AG09309 (cell line): Measurements from ENCODE around the gene FRMD4A.

ENCODE experiments used
- DNase-seq: peaks from one replicate; pipeline ENCODE4 v3.0.0-alpha.2; 2010; ENCODE audit warnings: low read depth
- H3K4me3 ChIP-seq: 2 replicates; pipeline ENCODE4 v1.5.1; 2011; ENCODE audit warnings: mild to moderate bottlenecking, low read depth, low read length, moderate library complexity; ENCODE audit not compliant: control insufficient read depth
- TF ChIP-seq, protein P1 (sequence below): IDR thresholded peaks from 2 replicates; pipeline ENCODE4 v1.5.1; 2011; ENCODE audit warnings: mild to moderate bottlenecking, low read depth, low read length, inconsistent platforms; ENCODE audit not compliant: insufficient read depth, control insufficient read depth; ENCODE audit errors: missing control alignments

The FRMD4A gene

DNA sequence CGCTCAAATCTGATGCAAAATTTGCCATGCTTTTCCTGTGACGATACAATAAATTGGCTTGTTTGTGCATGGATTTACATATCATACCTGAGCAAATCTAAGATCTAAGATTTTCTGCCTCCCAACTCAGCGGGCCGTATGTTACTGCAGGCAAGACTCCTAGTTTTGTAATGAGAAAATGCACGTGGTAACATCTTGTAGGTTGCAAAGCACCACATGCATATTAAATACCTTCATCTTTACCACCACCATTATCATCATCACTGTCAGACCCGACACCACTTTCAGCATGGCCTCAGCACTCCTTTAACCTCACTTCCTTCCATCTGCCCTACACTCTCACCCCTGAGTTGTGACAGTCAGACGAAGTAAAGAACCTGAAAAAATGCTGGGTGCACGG is 202.2 kb downstream of the FRMD4A start:
- TF ChIP-seq, protein P1, sequence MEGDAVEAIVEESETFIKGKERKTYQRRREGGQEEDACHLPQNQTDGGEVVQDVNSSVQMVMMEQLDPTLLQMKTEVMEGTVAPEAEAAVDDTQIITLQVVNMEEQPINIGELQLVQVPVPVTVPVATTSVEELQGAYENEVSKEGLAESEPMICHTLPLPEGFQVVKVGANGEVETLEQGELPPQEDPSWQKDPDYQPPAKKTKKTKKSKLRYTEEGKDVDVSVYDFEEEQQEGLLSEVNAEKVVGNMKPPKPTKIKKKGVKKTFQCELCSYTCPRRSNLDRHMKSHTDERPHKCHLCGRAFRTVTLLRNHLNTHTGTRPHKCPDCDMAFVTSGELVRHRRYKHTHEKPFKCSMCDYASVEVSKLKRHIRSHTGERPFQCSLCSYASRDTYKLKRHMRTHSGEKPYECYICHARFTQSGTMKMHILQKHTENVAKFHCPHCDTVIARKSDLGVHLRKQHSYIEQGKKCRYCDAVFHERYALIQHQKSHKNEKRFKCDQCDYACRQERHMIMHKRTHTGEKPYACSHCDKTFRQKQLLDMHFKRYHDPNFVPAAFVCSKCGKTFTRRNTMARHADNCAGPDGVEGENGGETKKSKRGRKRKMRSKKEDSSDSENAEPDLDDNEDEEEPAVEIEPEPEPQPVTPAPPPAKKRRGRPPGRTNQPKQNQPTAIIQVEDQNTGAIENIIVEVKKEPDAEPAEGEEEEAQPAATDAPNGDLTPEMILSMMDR: no peak
- no peak for DNase-seq
- H3K4me3 ChIP-seq: no peak overlapping the region

DNA sequence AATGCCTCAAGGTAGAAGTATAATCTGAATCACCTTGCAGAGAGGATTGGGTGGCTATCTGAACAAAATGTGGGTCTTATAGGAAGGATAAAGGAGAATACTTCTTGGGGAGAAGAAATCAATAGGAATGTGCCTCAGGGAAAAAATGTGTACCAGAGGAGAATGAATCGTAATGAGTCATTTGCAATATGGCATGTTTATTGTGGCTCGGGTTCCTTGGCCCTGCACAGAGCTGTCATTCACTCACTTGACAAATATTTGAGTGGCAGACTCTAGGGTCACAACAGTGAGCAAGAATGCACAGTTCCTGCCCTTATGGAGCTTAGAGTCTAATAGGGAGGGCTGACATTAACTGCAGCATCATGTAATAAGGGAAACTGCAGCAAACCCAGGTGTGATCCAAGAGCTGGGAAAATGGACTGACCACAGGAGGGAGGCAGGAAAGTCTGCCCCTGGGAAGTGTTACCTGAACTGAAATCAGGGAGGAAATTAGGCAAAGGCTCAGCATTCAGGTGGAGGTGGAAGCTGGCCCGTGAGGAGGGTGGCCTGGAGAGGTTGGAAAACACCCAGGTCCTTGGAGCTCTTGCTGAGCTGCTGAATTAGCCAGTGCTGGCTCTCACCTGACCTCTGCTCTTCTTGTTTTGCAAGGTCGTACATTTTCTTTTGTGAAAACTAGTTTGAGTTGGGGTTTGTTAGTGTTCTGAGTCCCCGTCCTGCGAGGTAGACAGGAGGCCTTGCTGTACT is 203.9 kb downstream of the FRMD4A start:
- DNase-seq: no peak
- TF ChIP-seq, protein P1: no peak
- H3K4me3 ChIP-seq: no peak overlapping the region

DNA sequence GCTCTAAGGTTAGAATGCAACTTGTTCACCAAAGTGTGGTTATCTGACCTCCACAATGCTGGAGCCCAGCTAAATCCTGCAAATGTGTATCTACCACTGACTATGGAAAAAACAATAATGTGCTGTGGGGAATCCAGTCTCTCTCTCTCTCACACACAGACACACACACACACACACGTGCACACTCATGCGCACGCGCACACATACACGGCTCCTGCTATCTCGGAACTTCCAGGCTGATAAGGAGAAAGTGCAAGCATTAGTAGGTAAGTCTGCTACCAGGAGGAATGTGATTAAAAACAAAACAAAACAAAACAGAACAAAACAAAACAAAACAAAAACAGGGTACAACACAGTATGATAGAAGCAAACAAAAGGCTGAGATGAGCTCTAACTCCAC is 205.2 kb downstream of the FRMD4A start:
- TF ChIP-seq, protein P1: no peak
- DNase-seq: no peak

DNA sequence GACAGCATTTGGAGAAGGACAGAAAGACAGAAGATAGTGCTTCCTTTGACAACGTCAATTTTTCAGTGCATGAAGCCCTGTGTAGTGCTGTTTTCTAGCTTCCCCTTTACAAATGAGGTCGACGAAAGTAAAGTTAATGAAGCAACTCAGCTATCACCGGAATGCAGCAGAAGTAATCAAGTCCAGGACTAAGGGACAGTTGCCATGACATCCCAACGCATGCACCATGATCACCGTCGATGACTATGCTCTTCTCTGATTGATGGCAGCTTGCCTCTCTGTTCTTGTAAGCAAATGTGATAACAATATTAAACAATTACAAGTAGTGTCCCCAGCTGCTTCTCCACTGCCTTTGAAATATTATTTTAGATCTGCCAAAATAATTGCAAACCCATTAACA is 205.8 kb downstream of the FRMD4A start:
- DNase-seq: no peak
- TF ChIP-seq, protein P1: no peak
- no peak overlapping the region for H3K4me3 ChIP-seq

More for the DNA sequence above, 205.2 kb downstream of the FRMD4A start:
- H3K4me3 ChIP-seq: no peak overlapping the region

DNA sequence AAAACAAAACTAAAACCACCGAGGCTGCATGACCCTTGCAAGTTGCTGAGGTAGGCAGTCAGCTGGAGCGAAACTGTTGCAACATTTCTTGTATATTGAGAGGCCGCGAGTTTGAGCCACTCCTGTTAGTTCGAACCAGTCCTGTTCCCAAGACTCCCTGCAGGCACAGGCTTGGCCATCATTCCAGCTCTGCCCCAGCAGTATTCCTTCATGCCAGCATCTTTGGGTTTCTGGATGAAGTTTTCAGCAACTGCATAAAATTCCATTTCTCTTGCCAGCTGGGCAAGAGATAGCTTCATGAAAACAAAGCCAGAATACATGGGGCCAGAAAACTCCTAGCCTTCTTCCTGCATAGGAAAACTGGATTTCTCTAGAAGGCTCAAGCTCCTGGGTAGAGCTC is 207.6 kb downstream of the FRMD4A start:
- no peak for DNase-seq
- H3K4me3 ChIP-seq: no peak overlapping the region
- TF ChIP-seq, protein P1: no peak

DNA sequence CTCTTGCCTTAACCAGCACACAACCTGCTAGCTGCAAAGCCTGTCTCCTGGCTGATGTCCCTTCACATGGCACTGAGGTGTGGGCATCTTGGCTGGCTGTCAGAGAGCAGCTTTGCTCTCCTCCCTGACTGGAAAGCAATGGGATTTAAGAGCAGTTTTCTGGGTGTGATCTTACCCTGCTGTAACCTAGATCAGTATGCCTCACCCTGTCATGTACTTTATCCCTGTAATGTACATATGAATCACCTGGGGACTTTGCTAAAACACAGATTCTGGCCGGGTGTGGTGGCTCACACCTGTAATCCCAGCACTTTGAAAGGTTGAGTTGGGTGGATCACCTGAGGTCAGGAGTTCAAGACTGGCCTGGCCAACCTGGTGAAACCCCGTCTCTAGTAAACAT is 209.9 kb downstream of the FRMD4A start:
- TF ChIP-seq, protein P1: no peak
- H3K4me3 ChIP-seq: no peak overlapping the region
- DNase-seq: no peak
